KOPT-K1 (cell line): ENCODE measurements around the gene LENEP.
"Not testable (repeated sequence)": the region's sequence is repeated elsewhere in the genome, so short reads cannot be mapped to it uniquely, and the experiment has no call there.

Experiments
- H3K27ac ChIP-seq: fragments of 200-600 bp; sonication (generic); 2 replicates; pipeline ENCODE4 v1.5.1; 2016; ENCODE audit warnings: antibody characterized with exemption, mild to moderate bottlenecking, low read depth, low read length; ENCODE audit not compliant: poor library complexity, severe bottlenecking
- H3K36me3 ChIP-seq: fragments of 200-600 bp; sonication (generic); 2 replicates; pipeline ENCODE4 v1.5.1; 2017; ENCODE audit warnings: antibody characterized with exemption, mild to moderate bottlenecking, low read length, moderate library complexity; ENCODE audit not compliant: insufficient read depth
- H3K9me3 ChIP-seq: fragments of 200-600 bp; sonication (generic); 2 replicates; pipeline ENCODE4 v1.5.1; 2017; ENCODE audit warnings: antibody characterized with exemption, low read length, mild to moderate bottlenecking; ENCODE audit not compliant: insufficient read depth, poor library complexity, severe bottlenecking

Gene LENEP

GRCh38 chr1:154982897-154983648 is 10.3 kb upstream of the LENEP start, which contains the start of gene FLAD1:
Gene FLAD1 (plus strand): TSS chr1:154983344. CDS start chr1:154983695, 351 bp downstream.
- Histone ChIP-seq H3K36me3 (peaks cover 48% of the 10 kb centered on the region), H3K27ac (peak within 1 kb of the TSS; percentile 59), H3K9me3 (no peaks in the 10 kb centered on the region)

- Histone ChIP-seq H3K36me3 (peaks cover 50% of the 10 kb centered on the region), H3K27ac (peak overlapping the region; percentile 59), H3K9me3 (no peaks in the 10 kb centered on the region)
These were observed 9.5 kb upstream of the LENEP start for GRCh38 chr1:154983776-154984466.

GRCh38 chr1:154986736-154987135 is 6.7 kb upstream of the LENEP start:
- not testable (repeated sequence) for H3K9me3 ChIP-seq, H3K27ac ChIP-seq
- peaks cover 48% of the 10 kb centered on the region for H3K36me3 ChIP-seq

DNA sequence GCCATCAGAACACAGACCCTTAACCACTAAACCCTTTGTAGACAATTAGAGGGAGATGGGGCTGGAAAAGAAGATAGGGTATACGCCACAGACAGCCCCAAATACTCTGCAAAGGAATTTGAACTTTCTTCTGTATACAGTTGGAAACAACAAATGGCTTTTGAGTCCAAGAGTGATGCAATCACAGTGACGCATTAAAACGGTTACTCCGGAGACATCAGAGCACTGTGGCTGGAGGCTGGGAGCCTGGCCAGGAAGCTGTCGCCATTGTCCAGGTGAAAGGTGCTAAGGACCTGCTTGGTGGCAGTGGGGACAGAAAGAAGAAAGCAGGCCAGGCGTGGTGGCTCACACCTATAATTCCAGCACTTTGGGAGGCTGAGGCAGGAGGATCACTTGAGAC is 6.1 kb upstream of the LENEP start:
- Histone ChIP-seq H3K9me3 (no peaks in the 10 kb centered on the region), H3K27ac (no peak overlapping the region), H3K36me3 (peaks cover 48% of the 10 kb centered on the region)

- Histone ChIP-seq H3K27ac (no peak overlapping the region), H3K36me3 (peaks cover 48% of the 10 kb centered on the region)
These were observed 5.1 kb upstream of the LENEP start for GRCh38 chr1:154988058-154988954.

DNA sequence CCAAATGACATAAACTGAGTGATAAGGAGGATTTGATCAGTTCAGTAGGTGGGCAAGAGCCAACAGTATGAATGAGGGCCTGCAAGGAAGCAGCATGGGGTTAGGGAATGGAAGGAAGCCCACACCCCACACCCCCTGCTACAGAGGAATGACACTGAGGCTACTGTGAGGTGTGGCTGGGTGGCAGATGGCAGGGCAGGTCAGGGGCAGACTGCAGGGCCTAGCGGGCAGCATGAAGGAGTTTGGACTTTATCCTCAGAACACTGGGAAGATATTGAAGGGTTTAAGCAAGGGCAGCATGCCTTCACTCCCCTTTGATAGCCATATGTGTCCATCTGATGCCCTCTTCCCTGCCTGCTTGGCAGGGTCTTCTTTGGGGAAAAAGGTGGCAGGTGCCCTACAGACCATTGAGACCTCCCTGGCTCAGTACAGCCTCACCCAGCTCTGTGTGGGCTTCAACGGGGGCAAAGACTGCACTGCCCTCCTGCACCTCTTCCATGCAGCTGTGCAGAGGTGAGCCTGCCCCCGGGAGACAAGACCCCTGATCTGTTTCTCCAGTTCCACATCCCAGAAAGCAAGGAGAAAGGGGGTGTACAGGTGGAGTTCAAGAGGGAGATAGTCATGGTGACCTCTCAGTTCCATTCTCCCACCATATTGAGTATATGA is 4.1 kb upstream of the LENEP start:
- H3K9me3 ChIP-seq, result no peaks in the 10 kb centered on the region
- H3K27ac ChIP-seq, result no peak overlapping the region
- H3K36me3 ChIP-seq, result peaks cover 48% of the 10 kb centered on the region

More at GRCh38 chr1:154988058-154988954, 5.1 kb upstream of the LENEP start:
- H3K9me3 ChIP-seq, result no peaks in the 10 kb centered on the region

- Histone ChIP-seq H3K36me3 (peaks cover 48% of the 10 kb centered on the region), H3K27ac (no peak overlapping the region)
These were observed 3.1 kb upstream of the LENEP start for GRCh38 chr1:154990276-154990675.

DNA sequence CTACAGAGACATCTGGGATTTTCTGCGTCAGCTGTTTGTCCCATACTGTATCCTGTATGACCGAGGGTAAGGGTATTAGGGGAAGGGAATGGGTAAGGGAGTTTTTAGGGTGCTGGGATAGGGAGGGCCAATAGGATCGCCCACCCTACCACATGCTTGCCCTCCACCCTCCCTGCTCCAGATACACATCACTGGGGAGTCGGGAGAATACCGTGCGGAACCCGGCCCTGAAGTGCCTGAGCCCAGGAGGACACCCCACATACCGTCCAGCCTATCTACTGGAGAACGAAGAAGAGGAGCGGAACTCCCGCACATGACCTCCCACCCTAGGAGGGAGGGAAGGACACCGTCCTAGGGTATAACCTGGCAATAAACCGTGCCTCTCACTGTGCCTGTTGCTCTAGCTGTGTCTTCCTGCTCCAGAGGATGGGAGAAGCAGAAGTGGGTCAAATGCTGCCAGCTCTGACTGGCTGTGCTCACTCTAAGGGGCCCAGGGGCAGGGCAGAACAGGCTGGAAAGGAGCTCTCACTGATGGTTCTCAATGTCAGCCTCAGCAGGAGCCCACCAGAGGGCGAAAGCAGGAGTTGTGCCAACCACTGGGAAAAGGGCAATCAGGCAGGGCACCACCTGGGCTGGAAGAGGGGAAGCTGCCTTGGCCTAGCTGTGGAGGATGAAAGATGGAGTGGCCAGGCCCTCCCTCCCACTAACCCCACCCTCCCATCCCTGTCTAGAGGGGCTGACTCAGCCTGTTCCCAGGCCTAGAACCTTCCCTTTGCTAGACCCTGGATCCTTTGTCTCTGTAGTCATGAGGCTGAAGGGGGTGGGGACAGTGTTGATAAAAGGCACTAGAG is 440 bp upstream of the LENEP start:
- Histone ChIP-seq H3K27ac (no peak overlapping the region), H3K36me3 (peaks cover 32% of the 10 kb centered on the region), H3K9me3 (no peaks in the 10 kb centered on the region)

More at GRCh38 chr1:154990276-154990675, 3.1 kb upstream of the LENEP start:
- no peaks in the 10 kb centered on the region for H3K9me3 ChIP-seq

DNA sequence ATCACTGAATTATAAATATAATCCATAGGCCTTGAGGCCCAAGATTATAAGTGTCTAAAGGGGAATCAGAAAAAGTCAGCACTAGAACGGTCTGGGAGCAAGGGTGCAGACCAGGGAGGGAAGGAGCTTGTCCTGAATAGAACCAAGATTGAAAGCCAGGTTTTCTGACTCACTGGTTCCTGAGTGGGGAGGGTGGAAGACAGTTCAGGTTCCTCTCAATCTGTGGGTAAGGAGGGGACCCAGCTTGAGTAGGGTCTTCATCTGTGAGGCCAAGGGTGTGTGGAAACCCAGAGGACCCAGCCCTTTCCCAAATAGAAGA is 842 bp downstream of the LENEP start:
- no peaks in the 10 kb centered on the region for H3K9me3 ChIP-seq
- no peak overlapping the region for H3K27ac ChIP-seq
- H3K36me3 ChIP-seq, result peaks cover 19% of the 10 kb centered on the region

DNA sequence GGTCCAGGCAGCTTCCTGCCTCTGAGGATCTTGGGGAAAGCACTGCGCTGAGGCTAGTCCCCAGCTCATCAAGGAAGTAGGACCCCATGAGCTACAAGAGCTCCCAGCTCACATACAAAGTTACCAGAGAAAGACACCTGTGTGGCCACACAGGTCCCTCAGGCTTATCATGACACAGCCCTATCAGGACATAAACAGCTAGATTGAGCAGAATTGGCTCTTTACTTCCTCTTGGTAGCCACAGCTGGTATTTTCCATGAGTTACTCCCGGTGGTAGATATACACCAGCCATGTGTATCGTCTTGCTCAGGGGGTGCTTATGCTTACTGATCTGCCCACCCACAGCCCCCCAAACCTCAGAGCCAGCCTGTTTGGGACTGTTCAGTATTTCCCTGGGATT is 1.2 kb downstream of the LENEP start:
- peaks cover 15% of the 10 kb centered on the region for H3K36me3 ChIP-seq
- H3K9me3 ChIP-seq, result no peaks in the 10 kb centered on the region
- no peak overlapping the region for H3K27ac ChIP-seq

DNA sequence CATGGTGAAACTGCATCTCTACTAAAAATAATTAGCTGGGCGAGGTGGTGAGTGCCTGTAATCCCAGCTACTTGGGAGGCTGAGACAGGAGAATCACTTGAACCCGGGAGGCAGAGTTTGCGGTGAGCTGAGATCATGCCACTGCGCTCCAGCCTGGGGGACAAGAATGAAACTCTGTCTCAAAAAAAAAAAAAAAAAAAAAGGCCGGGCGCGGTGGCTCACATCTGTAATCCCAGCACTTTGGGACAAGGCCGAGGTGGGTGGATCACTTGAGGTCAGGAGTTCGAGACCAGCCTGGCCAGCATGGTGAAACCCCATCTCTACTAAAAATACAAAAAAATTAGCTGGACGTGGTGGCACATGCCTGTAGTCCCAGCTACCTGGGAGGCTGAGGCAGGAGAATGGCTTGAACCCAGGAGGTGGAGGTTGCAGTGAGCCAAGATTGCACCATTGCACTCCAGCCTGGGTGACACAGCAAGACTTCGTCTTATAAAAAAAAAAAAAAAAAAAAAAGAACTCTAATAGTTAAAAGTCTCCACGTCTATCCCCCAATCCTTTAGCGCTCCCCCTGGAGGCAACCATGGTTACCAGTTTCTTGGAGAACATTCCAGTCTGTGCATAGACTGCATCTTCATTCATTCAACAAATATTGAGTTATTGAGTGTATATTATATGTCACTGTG is 2.1 kb downstream of the LENEP start:
- H3K36me3 ChIP-seq, H3K9me3 ChIP-seq, H3K27ac ChIP-seq: not testable (repeated sequence)

DNA sequence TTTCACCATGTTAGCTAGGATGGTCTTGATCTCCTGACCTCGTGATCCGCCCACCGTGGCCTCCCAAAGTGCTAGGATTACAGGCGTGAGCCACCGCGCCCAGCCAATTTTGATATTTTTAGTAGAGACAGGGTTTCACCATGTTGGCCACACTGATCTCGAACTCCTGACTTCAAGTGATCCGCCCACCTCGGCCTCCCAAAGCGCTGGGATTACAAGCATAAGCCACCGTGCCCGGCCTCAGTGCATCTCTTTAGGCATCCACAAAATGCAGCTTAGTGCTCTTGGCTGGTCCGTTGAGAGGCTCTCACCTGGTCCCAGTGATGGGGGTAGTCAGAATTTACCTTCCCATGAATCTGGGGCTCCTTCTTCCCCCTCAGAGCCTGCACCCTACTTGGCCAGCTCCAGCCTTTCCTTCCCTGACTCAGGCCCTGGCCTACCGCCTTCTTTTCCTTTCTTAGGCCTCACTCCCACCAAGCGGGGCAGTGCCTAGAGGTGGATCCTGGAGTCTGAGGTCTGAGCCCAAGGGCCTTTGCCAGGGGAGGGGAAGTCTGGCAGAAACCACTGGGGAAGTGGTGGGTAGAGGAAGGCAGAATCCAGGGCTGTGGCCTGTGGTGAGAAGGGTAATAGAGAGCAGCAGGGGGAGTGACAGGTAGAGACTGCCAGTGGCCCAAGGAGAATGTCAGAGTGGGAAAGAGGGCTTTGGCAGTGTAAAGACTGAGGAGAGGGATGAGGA is 3.7 kb downstream of the LENEP start:
- no peak overlapping the region for H3K27ac ChIP-seq
- H3K36me3 ChIP-seq, result no peaks in the 10 kb centered on the region
- H3K9me3 ChIP-seq, result no peaks in the 10 kb centered on the region

DNA sequence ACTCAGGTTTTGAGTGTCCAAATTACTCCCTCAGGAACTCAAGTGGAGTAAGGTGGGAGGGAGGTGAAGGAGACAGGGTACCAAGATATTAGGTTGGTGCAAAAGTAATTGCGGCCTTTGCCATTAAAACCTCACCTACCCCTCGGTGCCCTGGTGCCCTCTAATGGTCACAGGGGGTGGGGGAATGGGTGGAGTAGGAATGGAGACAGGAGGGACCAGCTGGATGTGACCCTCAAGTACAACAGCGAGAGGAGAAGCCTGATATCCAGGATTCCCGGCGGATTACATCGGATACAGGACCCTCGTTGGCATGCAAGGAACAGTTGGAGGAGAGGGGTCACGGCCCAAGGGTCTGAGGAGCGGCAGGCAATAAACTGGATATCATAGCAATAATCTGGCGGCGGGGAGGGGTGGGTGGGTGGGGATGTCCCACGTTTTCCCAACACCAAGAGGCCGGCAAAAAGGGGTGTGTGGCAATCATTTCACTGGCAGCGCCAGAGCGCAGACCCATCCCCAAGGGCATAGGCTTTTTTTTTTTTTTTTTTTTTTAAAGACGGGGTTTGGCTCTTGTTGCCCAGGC is 4.9 kb downstream of the LENEP start:
- no peak overlapping the region for H3K27ac ChIP-seq
- H3K9me3 ChIP-seq, result no peaks in the 10 kb centered on the region

More for the DNA sequence above, 4.9 kb downstream of the LENEP start:
- H3K36me3 ChIP-seq, result no peaks in the 10 kb centered on the region
